Measurements from ENCODE around the gene ACTN4. TPM values are rescaled to one million over a fixed set of nuclear protein-coding genes. Genes with fewer than 3 reads are reported as not detected.

The ACTN4 gene
- total RNA-seq, 1 experiment from 2014 or later: 1,233 TPM

GRCh38 chr19:38616265-38616664, 31.2 kb upstream of the ACTN4 start:
- POLR2A ChIA-PET (ENCODE audit: unreplicated experiment): no interaction called here
- CTCF ChIA-PET: interaction anchor here (0.6 kb wide), 1 partner anchor 64 kb away, joined by 3 read pairs; no protein-coding TSS in a partner anchor

DNA sequence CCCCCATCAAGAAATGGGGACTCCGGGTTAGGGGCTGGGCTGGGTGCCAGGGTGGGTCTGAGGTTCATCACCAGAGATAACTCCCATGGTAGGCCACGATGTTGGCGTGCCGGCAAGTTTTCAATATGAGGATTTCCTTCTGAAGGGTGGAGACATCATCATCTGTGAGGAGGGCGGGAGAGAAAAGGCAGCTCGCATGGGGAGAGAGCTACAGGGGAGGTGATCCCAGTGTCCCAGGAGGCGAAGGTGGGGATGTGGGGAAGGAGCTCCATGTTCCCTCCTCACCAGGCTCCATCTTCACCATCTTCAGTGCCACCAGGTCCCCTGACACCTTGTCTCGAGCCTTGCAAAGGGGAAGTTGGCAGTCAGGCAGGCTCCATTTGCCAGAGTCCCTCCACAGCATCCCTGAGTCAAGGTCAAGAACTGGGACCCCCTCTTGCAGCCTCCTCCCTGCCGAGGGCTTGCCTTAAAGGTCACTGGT, 30.1 kb upstream of the ACTN4 start:
- Histone ChIP-seq H3K36me3 (ENCODE audit: low read depth) (peaks cover 11% of the 10 kb centered on the region), H3K9me3 (ENCODE audit: insufficient read depth, low read depth) (no peaks in the 10 kb centered on the region), H2AFZ (no peak overlapping the region), H3K79me2 (ENCODE audit: low read depth) (peaks cover 23% of the 10 kb centered on the region), H3F3A (ENCODE audit: insufficient read depth, low read depth) (no peaks in the 10 kb centered on the region; the same call in 1 of the 2 replicates), H4K20me1 (ENCODE audit: insufficient read depth) (no peaks in the 10 kb centered on the region), H3K27me3 (ENCODE audit: insufficient read depth, low read depth) (no peaks in the 10 kb centered on the region), H3K4me1 (replicated peaks; ENCODE audit: insufficient read depth) (peaks cover 15% of the 10 kb centered on the region), H3K27ac (no peak overlapping the region), H3K9me2 (ENCODE audit: insufficient read depth) (no peaks in the 10 kb centered on the region), H3K4me3 (no peak overlapping the region), H3K4me2 (no peak overlapping the region)
- CTCF ChIA-PET: no interaction called here
- TF ChIP-seq, protein P1, sequence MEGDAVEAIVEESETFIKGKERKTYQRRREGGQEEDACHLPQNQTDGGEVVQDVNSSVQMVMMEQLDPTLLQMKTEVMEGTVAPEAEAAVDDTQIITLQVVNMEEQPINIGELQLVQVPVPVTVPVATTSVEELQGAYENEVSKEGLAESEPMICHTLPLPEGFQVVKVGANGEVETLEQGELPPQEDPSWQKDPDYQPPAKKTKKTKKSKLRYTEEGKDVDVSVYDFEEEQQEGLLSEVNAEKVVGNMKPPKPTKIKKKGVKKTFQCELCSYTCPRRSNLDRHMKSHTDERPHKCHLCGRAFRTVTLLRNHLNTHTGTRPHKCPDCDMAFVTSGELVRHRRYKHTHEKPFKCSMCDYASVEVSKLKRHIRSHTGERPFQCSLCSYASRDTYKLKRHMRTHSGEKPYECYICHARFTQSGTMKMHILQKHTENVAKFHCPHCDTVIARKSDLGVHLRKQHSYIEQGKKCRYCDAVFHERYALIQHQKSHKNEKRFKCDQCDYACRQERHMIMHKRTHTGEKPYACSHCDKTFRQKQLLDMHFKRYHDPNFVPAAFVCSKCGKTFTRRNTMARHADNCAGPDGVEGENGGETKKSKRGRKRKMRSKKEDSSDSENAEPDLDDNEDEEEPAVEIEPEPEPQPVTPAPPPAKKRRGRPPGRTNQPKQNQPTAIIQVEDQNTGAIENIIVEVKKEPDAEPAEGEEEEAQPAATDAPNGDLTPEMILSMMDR (conservative IDR thresholded peaks at IDR 0.05): no peak
- TF ChIP-seq EZH2 (IDR thresholded peaks at IDR 0.05; ENCODE audit: low read depth): no peak
- no TSS peak for BruUV-seq (replicated peaks)
- POLR2A ChIA-PET (ENCODE audit: unreplicated experiment): interaction anchor here (0.6 kb wide), 1 partner anchor 157 kb away, joined by 3 read pairs; no protein-coding TSS in a partner anchor
- intact Hi-C loops (cut with micrococcal nuclease; ENCODE audit: unreplicated experiment): loop anchor here (5.0 kb wide), 1 partner anchor 315 kb away; the partner anchor contains the start of genes MRPS12 and SARS2
- no peak for DNase-seq

More at GRCh38 chr19:38616265-38616664, 31.2 kb upstream of the ACTN4 start:
- Histone ChIP-seq H3K4me3 (no peak overlapping the region), H3K4me1 (replicated peaks; ENCODE audit: insufficient read depth) (peaks cover 15% of the 10 kb centered on the region), H3K9me2 (ENCODE audit: insufficient read depth) (no peaks in the 10 kb centered on the region), H4K20me1 (ENCODE audit: insufficient read depth) (no peaks in the 10 kb centered on the region), H2AFZ (no peak overlapping the region), H3K27ac (no peak overlapping the region), H3F3A (ENCODE audit: insufficient read depth, low read depth) (no peaks in the 10 kb centered on the region; the same call in 1 of the 2 replicates), H3K9me3 (ENCODE audit: insufficient read depth, low read depth) (no peaks in the 10 kb centered on the region), H3K4me2 (no peak overlapping the region), H3K79me2 (ENCODE audit: low read depth) (peaks cover 17% of the 10 kb centered on the region), H3K27me3 (ENCODE audit: insufficient read depth, low read depth) (no peaks in the 10 kb centered on the region), H3K36me3 (ENCODE audit: low read depth) (peaks cover 3% of the 10 kb centered on the region)
- no TSS peak for BruUV-seq (replicated peaks)
- no peak for DNase-seq
- TF ChIP-seq, protein P1 (conservative IDR thresholded peaks at IDR 0.05): no peak
- TF ChIP-seq EZH2 (IDR thresholded peaks at IDR 0.05; ENCODE audit: low read depth): no peak
- intact Hi-C loops (cut with micrococcal nuclease; ENCODE audit: unreplicated experiment): loop anchor here (5.0 kb wide), 1 partner anchor 316 kb away; the partner anchor contains the start of genes MRPS12 and SARS2

- BruUV-seq (replicated peaks): no TSS peak
- 0 out of 2 replicates have a peak within 1 kb of the TSS, but pooled peaks have one; percentile 1 for H3K27ac ChIP-seq
- peak within 1 kb of the TSS; percentile 85 for H2AFZ ChIP-seq
- no peak for DNase-seq
- no peaks in the 10 kb centered on the region for H3K9me3 ChIP-seq (ENCODE audit: insufficient read depth, low read depth)
- peak within 1 kb of the TSS; percentile 90 for H3K4me2 ChIP-seq
- no peaks in the 10 kb centered on the region for H3K9me2 ChIP-seq (ENCODE audit: insufficient read depth)
- intact Hi-C loops (cut with micrococcal nuclease; ENCODE audit: unreplicated experiment): loop anchor here (5.0 kb wide), 1 partner anchor 314 kb away; the partner anchor contains the start of genes MRPS12 and SARS2
- no peaks in the 10 kb centered on the region for H3K27me3 ChIP-seq (ENCODE audit: insufficient read depth, low read depth)
- H3K79me2 ChIP-seq (ENCODE audit: low read depth): peaks cover 23% of the 10 kb centered on the region
- TF ChIP-seq, protein P1 (conservative IDR thresholded peaks at IDR 0.05): no peak
- TF ChIP-seq EZH2 (IDR thresholded peaks at IDR 0.05; ENCODE audit: low read depth): no peak
- peaks cover 11% of the 10 kb centered on the region for H3K36me3 ChIP-seq (ENCODE audit: low read depth)
- ChIA-PET POLR2A (ENCODE audit: unreplicated experiment) (interaction anchor here (0.5 to 0.7 kb wide), 4 partner anchors 85 to 475 kb away, joined by 3 to 4 read pairs (median 3); no protein-coding TSS in a partner anchor), CTCF (interaction anchor here (0.5 to 0.9 kb wide), 5 partner anchors 26 to 314 kb away, joined by 4 to 11 read pairs (median 5); partner anchors contain the start of gene ACTN4)
- no peaks in the 10 kb centered on the region for H4K20me1 ChIP-seq (ENCODE audit: insufficient read depth)
- peak within 1 kb of the TSS; percentile 87 for H3K4me3 ChIP-seq
- H3K4me1 ChIP-seq (replicated peaks; ENCODE audit: insufficient read depth): peaks cover 15% of the 10 kb centered on the region
- H3F3A ChIP-seq (ENCODE audit: insufficient read depth, low read depth): no peaks in the 10 kb centered on the region; the same call in 1 of the 2 replicates
Observed at GRCh38 chr19:38617764-38618589, 29.5 kb upstream of the ACTN4 start, which contains the start of gene MAP4K1. TSS of gene MAP4K1 (minus strand) at chr19:38617953. CDS start at chr19:38617895, 58 bp downstream.

Data from PC-9 (cell line).